Measurements from ENCODE around the gene TNFSF9.
"Not testable (repeated sequence)": the region's sequence is repeated elsewhere in the genome, so short reads cannot be mapped to it uniquely, and the experiment has no call there.

TNFSF9 gene

DNA sequence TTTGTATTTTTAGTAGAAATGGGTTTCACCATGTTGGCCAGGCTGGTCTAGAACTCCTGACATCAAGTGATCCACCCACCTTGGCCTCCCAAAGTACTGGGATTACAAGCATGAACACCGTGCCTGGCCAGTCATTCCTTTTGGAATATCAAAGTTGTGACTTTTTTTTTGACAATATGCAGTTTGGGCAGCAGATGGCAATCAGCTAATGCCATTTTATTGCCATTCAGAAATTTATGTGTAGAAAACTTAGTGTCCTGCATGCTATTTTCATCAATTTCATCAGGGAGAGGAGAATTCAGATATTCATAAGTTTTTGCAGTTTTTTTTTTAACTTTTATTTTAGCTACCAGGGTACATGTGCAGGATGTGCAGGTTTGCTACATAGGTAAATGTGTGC, 31.6 kb downstream of the TNFSF9 start:
- 88% methylated on average over 1 of the region's 1 CpG for WGBS (ENCODE audit: insufficient coverage)
- POLR2A ChIA-PET; H3K27me3 ChIP-seq (replicated peaks in 2 of 5; ENCODE audit: control insufficient read depth in 4 of 5, insufficient read depth in 5 of 5, low read length in 4 of 5); H3K36me3 ChIP-seq (ENCODE audit: control insufficient read depth in 4 of 4, insufficient read depth in 4 of 4, low read length in 3 of 4); H3K27ac ChIP-seq (ENCODE audit: insufficient read depth in 1 of 2, low read depth in 1 of 2, low read length in 2 of 2, poor library complexity in 1 of 2, severe bottlenecking in 2 of 2); DNase-seq; H3K4me3 ChIP-seq (ENCODE audit: control insufficient read depth in 1 of 7, extremely low read depth in 1 of 7, insufficient read depth in 4 of 7, low read depth in 2 of 7, low read length in 6 of 7); H3K4me1 ChIP-seq (ENCODE audit: control extremely low read depth in 1 of 4, control insufficient read depth in 4 of 4, insufficient read depth in 4 of 4, low read length in 3 of 4); H3K9me3 ChIP-seq (ENCODE audit: control extremely low read depth in 1 of 5, control insufficient read depth in 4 of 5, insufficient read depth in 2 of 5, low read depth in 1 of 5, low read length in 4 of 5): not testable (repeated sequence)
- CTCF ChIA-PET = interaction anchor here (0.7 to 2.4 kb wide), 2 partner anchors 10 to 206 kb away, joined by 3 to 8 read pairs; no protein-coding TSS in a partner anchor

DNA sequence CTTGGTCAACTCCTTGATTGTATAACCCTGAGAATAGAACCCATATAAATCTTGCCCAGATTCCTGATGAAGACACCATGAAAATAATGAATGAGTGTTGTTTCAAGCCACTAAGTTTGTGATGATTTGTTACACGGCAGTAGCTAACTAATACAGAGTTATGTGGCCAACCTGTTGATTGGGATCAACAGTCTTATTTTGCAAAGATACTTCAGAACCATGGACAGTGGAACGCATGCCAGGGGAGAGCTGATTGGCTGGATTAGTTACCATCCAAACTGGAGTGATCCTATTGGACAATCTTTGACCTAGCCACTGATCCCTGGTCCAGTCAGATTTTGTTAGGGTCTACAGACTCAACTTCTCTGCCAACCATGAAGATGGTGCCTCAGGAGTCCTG, 33.6 kb downstream of the TNFSF9 start:
- peak in 2 of 3 donors; percentile 54 to 57 for DNase-seq
- H3K27ac ChIP-seq (ENCODE audit: insufficient read depth in 1 of 2, low read depth in 1 of 2, low read length in 2 of 2, poor library complexity in 1 of 2, severe bottlenecking in 2 of 2) = no peak overlapping the region
- no peaks in the 10 kb centered on the region for H3K4me1 ChIP-seq (ENCODE audit: control extremely low read depth in 1 of 4, control insufficient read depth in 4 of 4, insufficient read depth in 4 of 4, low read length in 3 of 4)
- ChIA-PET POLR2A (no interaction called here), CTCF (interaction anchor here (1.1 to 2.4 kb wide), 2 partner anchors 12 to 24 kb away, joined by 3 to 8 read pairs; no protein-coding TSS in a partner anchor)
- 57% methylated on average over 2 of the region's 2 CpGs for WGBS (ENCODE audit: insufficient coverage)
- H3K27me3 ChIP-seq (replicated peaks in 2 of 5; ENCODE audit: control insufficient read depth in 4 of 5, insufficient read depth in 5 of 5, low read length in 4 of 5) = peaks cover 0 to 2% (median 0%) of the 10 kb centered on the region in 5 experiments
- no peak overlapping the region for H3K4me3 ChIP-seq (ENCODE audit: control insufficient read depth in 1 of 7, extremely low read depth in 1 of 7, insufficient read depth in 4 of 7, low read depth in 2 of 7, low read length in 6 of 7)
- peaks cover 0 to 9% (median 5%) of the 10 kb centered on the region in 5 experiments for H3K9me3 ChIP-seq (ENCODE audit: control extremely low read depth in 1 of 5, control insufficient read depth in 4 of 5, insufficient read depth in 2 of 5, low read depth in 1 of 5, low read length in 4 of 5)
- no peaks in the 10 kb centered on the region for H3K36me3 ChIP-seq (ENCODE audit: control insufficient read depth in 4 of 4, insufficient read depth in 4 of 4, low read length in 3 of 4)

DNA sequence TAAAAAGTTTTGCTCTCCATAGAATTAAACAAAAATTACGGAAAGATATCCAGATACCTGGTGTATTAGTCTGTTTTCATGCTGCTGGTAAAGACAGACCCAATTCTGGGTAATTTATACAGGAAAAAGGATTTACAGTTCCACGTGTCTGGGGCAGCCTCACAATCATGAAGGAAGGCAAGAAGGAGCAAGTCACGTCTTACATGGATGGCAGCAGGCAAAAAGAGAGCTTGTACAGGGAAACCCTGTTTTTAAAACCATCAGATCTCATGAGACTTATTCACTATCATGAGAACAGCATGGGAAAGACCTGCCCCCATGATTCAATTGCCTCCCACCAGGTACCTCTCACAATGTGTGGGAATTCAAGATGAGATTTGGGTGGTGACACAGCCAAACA, 35.9 kb downstream of the TNFSF9 start:
- POLR2A ChIA-PET = not testable (repeated sequence)
- CTCF ChIA-PET = interaction anchor here (2.1 kb wide), 1 partner anchor 12 kb away, joined by 5 read pairs; no protein-coding TSS in a partner anchor

DNA sequence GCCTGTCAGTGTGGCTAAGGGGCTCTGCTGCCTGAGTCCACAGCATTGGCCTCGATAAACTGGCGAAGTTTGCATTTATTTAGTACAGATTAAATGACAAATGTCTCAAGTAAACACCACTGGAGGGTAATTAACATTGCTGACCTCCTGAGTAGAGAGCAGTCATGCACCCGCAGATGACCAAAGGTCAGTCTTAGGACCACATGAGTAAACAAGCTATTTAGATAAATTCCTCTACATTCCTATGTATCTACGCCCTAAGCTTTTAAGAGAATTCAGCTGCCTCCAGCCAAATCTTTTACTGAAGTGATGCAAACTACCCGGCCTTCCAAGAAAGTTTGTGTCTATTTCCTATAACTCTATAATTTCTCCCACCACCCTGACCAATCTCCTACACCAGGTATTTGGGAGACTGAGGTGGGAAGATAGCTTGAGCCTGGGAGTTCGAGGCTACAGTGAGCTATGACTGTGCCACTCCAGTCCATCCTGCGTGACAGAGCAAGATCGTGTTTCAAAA, 37.2 kb downstream of the TNFSF9 start:
- CTCF ChIA-PET = interaction anchor here (1.2 to 2.1 kb wide), 2 partner anchors 13 to 52 kb away, joined by 3 to 5 read pairs; no protein-coding TSS in a partner anchor
- Histone ChIP-seq H3K4me3 (ENCODE audit: control insufficient read depth in 1 of 7, extremely low read depth in 1 of 7, insufficient read depth in 4 of 7, low read depth in 2 of 7, low read length in 6 of 7) (no peak overlapping the region), H3K9me3 (ENCODE audit: control extremely low read depth in 1 of 5, control insufficient read depth in 4 of 5, insufficient read depth in 2 of 5, low read depth in 1 of 5, low read length in 4 of 5) (peaks cover 0 to 10% (median 5%) of the 10 kb centered on the region in 5 experiments), H3K4me1 (ENCODE audit: control extremely low read depth in 1 of 4, control insufficient read depth in 4 of 4, insufficient read depth in 4 of 4, low read length in 3 of 4) (peaks cover 0 to 5% (median 5%) of the 10 kb centered on the region in 4 experiments), H3K36me3 (ENCODE audit: control insufficient read depth in 4 of 4, insufficient read depth in 4 of 4, low read length in 3 of 4) (no peaks in the 10 kb centered on the region), H3K27ac (ENCODE audit: insufficient read depth in 1 of 2, low read depth in 1 of 2, low read length in 2 of 2, poor library complexity in 1 of 2, severe bottlenecking in 2 of 2) (no peak overlapping the region), H3K27me3 (replicated peaks in 2 of 5; ENCODE audit: control insufficient read depth in 4 of 5, insufficient read depth in 5 of 5, low read length in 4 of 5) (peaks cover 0 to 3% (median 2%) of the 10 kb centered on the region in 5 experiments)
- POLR2A ChIA-PET = no interaction called here
- no peak for DNase-seq
- 100% methylated on average over 5 of the region's 8 CpGs for WGBS (ENCODE audit: insufficient coverage)

More for the DNA sequence above, 35.9 kb downstream of the TNFSF9 start:
- H3K4me1 ChIP-seq (ENCODE audit: control extremely low read depth in 1 of 4, control insufficient read depth in 4 of 4, insufficient read depth in 4 of 4, low read length in 3 of 4); H3K27me3 ChIP-seq (replicated peaks in 2 of 5; ENCODE audit: control insufficient read depth in 4 of 5, insufficient read depth in 5 of 5, low read length in 4 of 5); H3K4me3 ChIP-seq (ENCODE audit: control insufficient read depth in 1 of 7, extremely low read depth in 1 of 7, insufficient read depth in 4 of 7, low read depth in 2 of 7, low read length in 6 of 7); DNase-seq; H3K36me3 ChIP-seq (ENCODE audit: control insufficient read depth in 4 of 4, insufficient read depth in 4 of 4, low read length in 3 of 4); H3K27ac ChIP-seq (ENCODE audit: insufficient read depth in 1 of 2, low read depth in 1 of 2, low read length in 2 of 2, poor library complexity in 1 of 2, severe bottlenecking in 2 of 2): not testable (repeated sequence)
- 89% methylated on average over 3 of the region's 3 CpGs for WGBS (ENCODE audit: insufficient coverage)
- H3K9me3 ChIP-seq (ENCODE audit: control extremely low read depth in 1 of 5, control insufficient read depth in 4 of 5, insufficient read depth in 2 of 5, low read depth in 1 of 5, low read length in 4 of 5) = peaks cover 0 to 10% (median 5%) of the 10 kb centered on the region in 5 experiments

DNA sequence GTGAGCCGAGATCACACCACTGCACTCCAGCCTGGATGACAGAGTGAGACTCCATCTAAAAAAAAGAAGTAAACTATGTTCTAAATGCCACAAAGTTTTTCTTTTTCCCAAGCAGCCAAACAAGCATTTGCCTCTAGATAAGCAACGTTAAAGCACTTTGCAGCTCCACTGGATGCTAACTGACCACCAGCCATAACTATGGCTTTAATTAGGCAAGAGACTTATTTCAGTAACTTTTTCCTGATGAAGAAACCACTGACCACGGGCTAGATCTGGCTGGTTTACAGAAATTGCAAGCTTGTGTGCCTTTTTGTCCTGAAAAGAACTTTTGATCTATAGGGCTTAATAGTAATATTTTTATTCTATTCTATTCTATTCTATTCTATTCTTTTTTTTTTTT, 38.0 kb downstream of the TNFSF9 start:
- DNase-seq = no peak
- Histone ChIP-seq H3K27me3 (replicated peaks in 2 of 5; ENCODE audit: control insufficient read depth in 4 of 5, insufficient read depth in 5 of 5, low read length in 4 of 5) (peaks cover 0 to 3% (median 2%) of the 10 kb centered on the region in 5 experiments), H3K4me3 (ENCODE audit: control insufficient read depth in 1 of 7, extremely low read depth in 1 of 7, insufficient read depth in 4 of 7, low read depth in 2 of 7, low read length in 6 of 7) (no peak overlapping the region), H3K27ac (ENCODE audit: insufficient read depth in 1 of 2, low read depth in 1 of 2, low read length in 2 of 2, poor library complexity in 1 of 2, severe bottlenecking in 2 of 2) (no peak overlapping the region), H3K36me3 (ENCODE audit: control insufficient read depth in 4 of 4, insufficient read depth in 4 of 4, low read length in 3 of 4) (no peaks in the 10 kb centered on the region), H3K9me3 (ENCODE audit: control extremely low read depth in 1 of 5, control insufficient read depth in 4 of 5, insufficient read depth in 2 of 5, low read depth in 1 of 5, low read length in 4 of 5) (peaks cover 0 to 10% (median 5%) of the 10 kb centered on the region in 5 experiments), H3K4me1 (ENCODE audit: control extremely low read depth in 1 of 4, control insufficient read depth in 4 of 4, insufficient read depth in 4 of 4, low read length in 3 of 4) (peaks cover 0 to 5% (median 5%) of the 10 kb centered on the region in 4 experiments)
- POLR2A ChIA-PET = no interaction called here
- CTCF ChIA-PET = interaction anchor here (1.2 kb wide), 1 partner anchor 51 kb away, joined by 3 read pairs; no protein-coding TSS in a partner anchor
- WGBS (ENCODE audit: insufficient coverage) = 13% methylated on average over 1 of the region's 3 CpGs

DNA sequence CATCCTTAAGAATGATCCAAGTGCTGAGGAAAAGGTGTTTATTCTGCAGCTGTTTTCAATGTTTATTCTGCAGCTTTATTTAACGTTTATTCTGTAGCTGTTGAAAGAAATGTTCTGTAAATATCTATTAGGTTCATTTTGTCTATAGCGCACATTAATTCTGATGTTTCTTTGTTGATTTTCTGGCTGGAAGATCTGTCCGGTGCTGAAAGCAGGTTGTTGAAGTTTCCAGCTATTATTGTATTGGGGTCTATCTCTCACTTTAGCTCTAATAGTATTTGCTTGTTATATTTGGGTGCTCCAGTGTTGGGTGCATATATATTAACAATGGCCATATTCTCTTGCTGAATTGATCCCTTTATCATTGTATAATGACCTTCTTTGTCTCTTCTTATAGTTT, 39.9 kb downstream of the TNFSF9 start:
- WGBS (ENCODE audit: insufficient coverage) = 100% methylated on average over 2 of the region's 3 CpGs
- POLR2A ChIA-PET = no interaction called here
- H3K27me3 ChIP-seq (replicated peaks in 2 of 5; ENCODE audit: control insufficient read depth in 4 of 5, insufficient read depth in 5 of 5, low read length in 4 of 5) = peaks cover 0 to 3% (median 2%) of the 10 kb centered on the region in 5 experiments
- CTCF ChIA-PET = no interaction called here
- H3K4me3 ChIP-seq (ENCODE audit: control insufficient read depth in 1 of 7, extremely low read depth in 1 of 7, insufficient read depth in 4 of 7, low read depth in 2 of 7, low read length in 6 of 7) = no peak overlapping the region
- H3K36me3 ChIP-seq (ENCODE audit: control insufficient read depth in 4 of 4, insufficient read depth in 4 of 4, low read length in 3 of 4) = no peaks in the 10 kb centered on the region
- H3K9me3 ChIP-seq (ENCODE audit: control extremely low read depth in 1 of 5, control insufficient read depth in 4 of 5, insufficient read depth in 2 of 5, low read depth in 1 of 5, low read length in 4 of 5) = peaks cover 0 to 7% (median 0%) of the 10 kb centered on the region in 5 experiments
- H3K4me1 ChIP-seq (ENCODE audit: control extremely low read depth in 1 of 4, control insufficient read depth in 4 of 4, insufficient read depth in 4 of 4, low read length in 3 of 4) = peaks cover 0 to 5% (median 5%) of the 10 kb centered on the region in 4 experiments
- no peak for DNase-seq
- H3K27ac ChIP-seq (ENCODE audit: insufficient read depth in 1 of 2, low read depth in 1 of 2, low read length in 2 of 2, poor library complexity in 1 of 2, severe bottlenecking in 2 of 2) = no peak overlapping the region

DNA sequence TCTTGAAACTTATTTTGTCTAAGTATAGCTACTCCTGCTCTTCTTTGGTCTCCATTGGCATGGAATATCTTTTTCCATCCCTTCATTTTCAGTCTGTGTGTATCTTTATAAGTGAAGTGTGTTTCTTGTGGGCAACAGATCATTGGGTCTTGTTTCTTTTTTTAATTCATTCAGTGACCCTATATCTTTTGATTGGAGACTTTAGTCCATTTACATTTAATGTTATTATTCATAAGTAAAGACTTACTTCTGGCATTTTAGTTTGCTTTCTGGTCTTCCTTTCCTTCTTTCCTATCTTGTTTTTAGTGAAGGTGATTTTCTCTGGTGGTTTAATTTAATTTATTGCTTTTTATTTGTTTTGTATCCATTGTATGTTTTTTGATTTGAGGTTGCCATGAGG, 40.3 kb downstream of the TNFSF9 start:
- Histone ChIP-seq H3K4me3 (ENCODE audit: control insufficient read depth in 1 of 7, extremely low read depth in 1 of 7, insufficient read depth in 4 of 7, low read depth in 2 of 7, low read length in 6 of 7) (no peak overlapping the region), H3K27ac (ENCODE audit: insufficient read depth in 1 of 2, low read depth in 1 of 2, low read length in 2 of 2, poor library complexity in 1 of 2, severe bottlenecking in 2 of 2) (no peak overlapping the region), H3K27me3 (replicated peaks in 2 of 5; ENCODE audit: control insufficient read depth in 4 of 5, insufficient read depth in 5 of 5, low read length in 4 of 5) (peaks cover 0 to 3% (median 2%) of the 10 kb centered on the region in 5 experiments), H3K9me3 (ENCODE audit: control extremely low read depth in 1 of 5, control insufficient read depth in 4 of 5, insufficient read depth in 2 of 5, low read depth in 1 of 5, low read length in 4 of 5) (peaks cover 0 to 7% (median 0%) of the 10 kb centered on the region in 5 experiments), H3K36me3 (ENCODE audit: control insufficient read depth in 4 of 4, insufficient read depth in 4 of 4, low read length in 3 of 4) (no peaks in the 10 kb centered on the region), H3K4me1 (ENCODE audit: control extremely low read depth in 1 of 4, control insufficient read depth in 4 of 4, insufficient read depth in 4 of 4, low read length in 3 of 4) (peaks cover 0 to 5% (median 5%) of the 10 kb centered on the region in 4 experiments)
- POLR2A ChIA-PET = no interaction called here
- no peak for DNase-seq
- CTCF ChIA-PET = no interaction called here

Data from common myeloid progenitor, CD34-positive (primary cell).